ENCODE data around the gene HNF4A.

- TF ChIP-seq CTCF (IDR thresholded peaks at IDR 0.05) (no peak), POLR2A (IDR thresholded peaks at IDR 0.05) (peak; percentile 20)
Observed at GRCh38 chr20:44467289-44467883, 111.9 kb downstream of the HNF4A start.
